GM12801 (cell line): ENCODE results near the gene DIS3L2.

Experiments used
- CTCF ChIP-seq: IDR thresholded peaks from one replicate; pipeline ENCODE4 v1.5.1; 2011; ENCODE audit warnings: control low read depth; ENCODE audit not compliant: insufficient read length; ENCODE audit errors: extremely low read depth

DIS3L2 gene

GRCh38 chr2:231947694-231948093, 13.8 kb upstream of the DIS3L2 start:
- TF ChIP-seq CTCF, result no peak

- no peak for TF ChIP-seq CTCF
These were observed 10.0 kb upstream of the DIS3L2 start for GRCh38 chr2:231951452-231952035.

- no peak for TF ChIP-seq CTCF
These were observed 5.6 kb upstream of the DIS3L2 start for GRCh38 chr2:231955758-231956472.

- no peak for TF ChIP-seq CTCF
These were observed 3.4 kb upstream of the DIS3L2 start for GRCh38 chr2:231957913-231958763.

- no peak for TF ChIP-seq CTCF
These were observed 634 bp upstream of the DIS3L2 start for GRCh38 chr2:231960810-231961348.

- TF ChIP-seq CTCF, result no peak
These were observed 3.6 kb downstream of the DIS3L2 start for GRCh38 chr2:231965102-231965501.

- TF ChIP-seq CTCF, result no peak
These were observed 5.4 kb downstream of the DIS3L2 start for GRCh38 chr2:231966886-231967285.
